ENCODE results near the gene GCFC2.

DNA sequence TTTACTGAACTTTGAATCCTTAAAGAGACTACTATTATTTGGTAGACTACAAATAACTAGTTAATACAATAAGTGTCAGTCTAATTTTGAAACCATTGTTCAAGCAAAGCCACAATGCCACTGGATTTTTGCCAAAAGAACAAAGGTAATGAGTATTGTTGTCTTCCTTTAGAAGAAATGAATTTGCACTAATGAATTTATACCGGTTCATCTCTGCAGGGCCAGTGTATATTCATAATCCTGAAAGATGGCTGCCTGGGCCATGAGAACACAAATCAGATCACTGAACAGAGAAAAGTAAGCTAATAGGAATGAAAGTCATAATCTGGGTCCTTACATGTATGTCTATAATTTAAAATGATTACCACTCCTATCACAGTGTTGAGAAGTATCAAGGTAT, 31.2 kb downstream of the GCFC2 start:
- TF ChIP-seq SMC3 (IDR thresholded peaks at IDR 0.05) (no peak), EP300 (IDR thresholded peaks at IDR 0.05) (no peak), RFX5 (IDR thresholded peaks at IDR 0.05) (no peak)
- TF ChIP-seq, protein P1, sequence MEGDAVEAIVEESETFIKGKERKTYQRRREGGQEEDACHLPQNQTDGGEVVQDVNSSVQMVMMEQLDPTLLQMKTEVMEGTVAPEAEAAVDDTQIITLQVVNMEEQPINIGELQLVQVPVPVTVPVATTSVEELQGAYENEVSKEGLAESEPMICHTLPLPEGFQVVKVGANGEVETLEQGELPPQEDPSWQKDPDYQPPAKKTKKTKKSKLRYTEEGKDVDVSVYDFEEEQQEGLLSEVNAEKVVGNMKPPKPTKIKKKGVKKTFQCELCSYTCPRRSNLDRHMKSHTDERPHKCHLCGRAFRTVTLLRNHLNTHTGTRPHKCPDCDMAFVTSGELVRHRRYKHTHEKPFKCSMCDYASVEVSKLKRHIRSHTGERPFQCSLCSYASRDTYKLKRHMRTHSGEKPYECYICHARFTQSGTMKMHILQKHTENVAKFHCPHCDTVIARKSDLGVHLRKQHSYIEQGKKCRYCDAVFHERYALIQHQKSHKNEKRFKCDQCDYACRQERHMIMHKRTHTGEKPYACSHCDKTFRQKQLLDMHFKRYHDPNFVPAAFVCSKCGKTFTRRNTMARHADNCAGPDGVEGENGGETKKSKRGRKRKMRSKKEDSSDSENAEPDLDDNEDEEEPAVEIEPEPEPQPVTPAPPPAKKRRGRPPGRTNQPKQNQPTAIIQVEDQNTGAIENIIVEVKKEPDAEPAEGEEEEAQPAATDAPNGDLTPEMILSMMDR (IDR thresholded peaks at IDR 0.05), result no peak

Data from A549 (cell line).